GM19328 (cell line): ENCODE measurements around the gene ARMH2.

Source experiments
- ATAC-seq: cut with Tn5 transposase; IDR thresholded peaks from one replicate; pipeline ENCODE4 v1.9.1; 2021; ENCODE audit warnings: mild to moderate bottlenecking, moderate library complexity; ENCODE audit not compliant: unreplicated experiment

The ARMH2 gene

GRCh38 chr6:24821860-24822444, 23.2 kb upstream of the ARMH2 start:
- ATAC-seq, result no peak

GRCh38 chr6:24818346-24818745, 19.6 kb upstream of the ARMH2 start:
- ATAC-seq, result no peak

DNA sequence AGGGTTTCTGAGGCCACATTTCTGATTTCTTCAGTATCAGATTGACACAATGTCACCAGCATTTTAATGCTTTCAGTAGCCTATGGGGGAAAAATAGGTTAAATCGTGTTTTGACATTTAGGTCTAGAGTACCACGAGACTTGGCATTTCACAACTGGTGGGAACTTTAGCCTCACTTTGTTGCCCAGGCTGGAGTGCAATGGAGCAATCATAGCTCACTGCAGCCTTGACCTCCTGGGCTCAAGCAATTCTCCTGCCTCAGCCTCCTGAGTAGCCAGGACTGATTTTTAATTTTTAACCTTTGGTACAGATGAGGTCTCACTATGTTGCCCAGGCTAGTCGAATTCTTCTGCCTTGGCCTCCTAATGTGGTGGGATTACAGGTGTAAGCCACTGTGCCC, 11.0 kb upstream of the ARMH2 start:
- no peak for ATAC-seq

DNA sequence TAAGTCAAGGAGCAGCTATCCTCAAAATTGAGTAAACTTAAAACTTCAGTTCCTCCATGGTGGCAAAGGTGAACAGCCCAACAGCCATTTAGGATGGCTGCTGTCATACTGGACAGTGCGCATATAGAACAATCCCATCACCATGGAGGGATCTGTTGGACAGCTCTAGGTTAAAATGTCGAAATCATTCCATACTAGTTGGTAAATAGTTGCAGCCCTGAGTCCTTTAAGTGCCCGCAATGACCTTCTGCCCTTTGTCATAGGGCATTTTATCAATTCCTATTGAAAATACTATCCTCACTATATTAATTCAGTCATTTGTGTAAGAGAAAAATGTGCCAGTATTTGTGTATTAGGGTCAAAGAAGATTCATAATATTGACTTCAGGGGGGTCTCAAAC, 8.9 kb upstream of the ARMH2 start:
- ATAC-seq, result no peak

GRCh38 chr6:24802271-24803059, 3.7 kb upstream of the ARMH2 start:
- no peak for ATAC-seq

- ATAC-seq, result no peak
Measured at GRCh38 chr6:24799541-24799915, 811 bp upstream of the ARMH2 start.

GRCh38 chr6:24797596-24798216, 1.0 kb downstream of the ARMH2 start:
- ATAC-seq, result no peak

- ATAC-seq, result no peak
Measured at GRCh38 chr6:24796616-24797290, 2.0 kb downstream of the ARMH2 start.

DNA sequence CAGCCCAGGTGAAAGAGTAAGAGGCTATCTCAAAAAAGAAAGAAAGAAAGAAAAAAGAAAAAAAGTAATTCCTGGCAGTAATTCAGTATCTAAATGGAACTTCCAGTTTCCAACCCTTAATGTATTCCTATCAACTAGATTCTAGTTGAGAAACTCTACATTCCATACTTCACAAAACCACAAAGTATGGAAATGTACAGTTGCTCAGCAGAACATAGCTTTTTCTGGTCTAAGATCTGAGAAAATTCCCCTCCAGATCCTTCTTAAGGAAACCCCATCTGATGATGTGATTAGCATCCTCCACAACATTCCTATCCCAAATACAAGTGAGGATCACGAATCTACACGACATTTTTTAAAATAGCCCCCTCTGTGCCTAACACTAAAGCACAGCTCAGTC, 3.6 kb downstream of the ARMH2 start:
- ATAC-seq, result no peak

DNA sequence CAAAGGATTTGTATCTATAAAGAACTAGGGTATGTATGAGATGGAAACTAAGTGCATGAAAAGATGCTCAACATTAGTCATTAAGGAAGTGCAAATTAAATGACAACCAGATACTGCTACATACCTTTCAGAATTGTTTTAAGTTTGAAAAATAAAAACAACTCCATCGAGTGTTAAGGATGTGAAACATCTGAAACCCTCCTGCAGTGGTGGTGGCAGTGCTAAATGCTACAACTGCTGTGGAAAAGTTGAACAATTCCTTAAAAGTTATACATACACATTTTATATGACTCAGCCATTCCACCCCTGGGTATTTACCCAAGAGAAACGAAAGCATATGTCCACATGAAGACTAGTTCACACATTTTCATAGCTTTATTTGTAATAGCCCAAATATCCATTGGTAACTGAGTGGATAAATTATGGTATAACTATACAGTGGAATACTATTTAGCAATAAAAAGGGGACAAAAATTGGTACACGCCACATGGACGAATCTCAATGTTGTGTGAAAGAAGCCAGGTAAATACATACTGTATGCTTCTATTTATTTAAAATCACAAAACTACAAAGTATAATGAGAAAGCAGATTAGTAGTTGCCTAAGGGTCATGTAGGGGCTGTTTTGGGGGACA, 10.6 kb downstream of the ARMH2 start:
- no peak for ATAC-seq

DNA sequence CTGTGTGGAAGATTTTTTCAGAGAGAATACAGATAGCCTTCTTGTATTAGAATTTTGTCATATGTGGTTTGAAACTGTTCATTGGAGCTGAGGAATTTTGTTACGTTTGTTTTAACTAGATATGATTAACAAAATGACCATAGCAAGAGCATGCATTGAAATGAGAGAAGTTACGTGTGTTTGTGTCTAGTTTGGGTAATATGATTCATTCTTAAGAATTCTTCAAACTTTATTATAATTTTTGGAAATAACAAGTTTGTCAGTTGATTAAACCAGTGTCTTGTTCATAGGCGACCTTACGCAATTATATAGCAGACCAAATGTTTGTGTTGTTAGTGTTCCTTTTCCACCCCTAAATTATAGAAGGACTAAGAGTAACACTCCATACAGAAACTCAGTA, 18.5 kb downstream of the ARMH2 start:
- no peak for ATAC-seq

DNA sequence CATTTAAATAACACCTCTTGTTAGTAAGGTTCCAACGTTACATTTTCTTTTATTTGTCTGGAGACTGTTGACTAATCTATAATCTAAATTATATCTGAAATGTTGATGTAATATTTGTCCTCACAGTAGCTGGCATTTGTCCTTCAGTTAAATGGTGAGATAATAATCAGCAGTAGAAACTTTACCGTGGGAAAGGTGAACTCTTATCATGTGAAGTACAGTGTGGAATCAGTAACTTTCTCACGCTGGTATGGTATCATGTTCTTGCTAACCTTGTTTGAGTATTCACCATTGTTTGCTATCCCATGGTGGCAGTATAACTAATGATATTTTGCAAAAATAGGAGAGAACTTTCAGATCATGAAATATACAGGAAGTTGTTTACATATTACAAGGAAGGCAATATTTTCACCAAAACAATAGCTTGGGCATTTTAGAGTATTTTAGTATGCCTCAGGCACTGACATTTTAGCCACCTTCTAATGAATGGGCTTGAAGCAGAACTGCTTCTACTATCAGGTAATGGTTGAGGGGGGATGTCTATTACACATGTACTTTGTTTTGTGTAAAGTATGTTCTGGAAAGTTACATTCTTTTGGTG, 19.2 kb downstream of the ARMH2 start:
- ATAC-seq, result no peak

- ATAC-seq, result no peak
Measured at GRCh38 chr6:24778878-24779277, 19.8 kb downstream of the ARMH2 start.

DNA sequence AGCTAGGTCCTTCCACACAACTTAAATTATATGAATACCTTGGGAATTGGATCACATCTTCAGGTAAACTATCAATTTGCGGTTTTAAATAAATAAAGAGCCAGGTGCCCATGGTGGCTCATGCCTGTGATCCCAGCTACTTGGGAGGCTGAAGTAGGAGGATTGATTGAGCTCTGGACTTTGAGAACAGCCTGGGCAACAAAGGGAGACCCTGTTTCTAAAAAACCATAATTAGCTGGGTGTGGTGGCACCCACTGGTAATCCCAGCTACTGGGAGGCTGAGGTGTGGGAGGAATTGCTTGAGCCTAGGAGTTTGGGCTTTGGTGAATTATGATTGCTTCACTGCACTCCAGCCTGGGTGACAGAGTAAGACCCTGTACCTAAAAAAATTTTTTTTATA, 20.6 kb downstream of the ARMH2 start:
- ATAC-seq, result no peak

DNA sequence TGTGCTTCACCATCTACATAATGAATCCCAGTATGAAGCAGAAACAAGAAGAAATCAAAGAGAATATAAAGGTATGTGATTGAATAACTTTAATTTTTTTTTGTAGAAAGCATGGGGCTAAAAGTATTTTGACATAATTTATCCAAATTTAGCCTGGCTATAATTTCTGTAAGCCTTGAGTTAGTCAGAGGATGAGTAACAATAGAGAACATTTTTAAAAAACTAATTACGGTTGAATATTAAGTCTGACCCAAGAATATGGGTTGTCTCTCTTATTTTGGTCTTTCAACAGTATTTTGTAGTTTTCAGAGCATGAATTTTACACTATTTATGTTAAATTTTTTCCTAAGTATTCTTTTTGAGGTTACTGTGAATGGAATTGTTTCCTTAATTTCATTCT, 21.5 kb downstream of the ARMH2 start:
- ATAC-seq, result no peak

- no peak for ATAC-seq
Measured at GRCh38 chr6:24775520-24776058, 23.1 kb downstream of the ARMH2 start.

DNA sequence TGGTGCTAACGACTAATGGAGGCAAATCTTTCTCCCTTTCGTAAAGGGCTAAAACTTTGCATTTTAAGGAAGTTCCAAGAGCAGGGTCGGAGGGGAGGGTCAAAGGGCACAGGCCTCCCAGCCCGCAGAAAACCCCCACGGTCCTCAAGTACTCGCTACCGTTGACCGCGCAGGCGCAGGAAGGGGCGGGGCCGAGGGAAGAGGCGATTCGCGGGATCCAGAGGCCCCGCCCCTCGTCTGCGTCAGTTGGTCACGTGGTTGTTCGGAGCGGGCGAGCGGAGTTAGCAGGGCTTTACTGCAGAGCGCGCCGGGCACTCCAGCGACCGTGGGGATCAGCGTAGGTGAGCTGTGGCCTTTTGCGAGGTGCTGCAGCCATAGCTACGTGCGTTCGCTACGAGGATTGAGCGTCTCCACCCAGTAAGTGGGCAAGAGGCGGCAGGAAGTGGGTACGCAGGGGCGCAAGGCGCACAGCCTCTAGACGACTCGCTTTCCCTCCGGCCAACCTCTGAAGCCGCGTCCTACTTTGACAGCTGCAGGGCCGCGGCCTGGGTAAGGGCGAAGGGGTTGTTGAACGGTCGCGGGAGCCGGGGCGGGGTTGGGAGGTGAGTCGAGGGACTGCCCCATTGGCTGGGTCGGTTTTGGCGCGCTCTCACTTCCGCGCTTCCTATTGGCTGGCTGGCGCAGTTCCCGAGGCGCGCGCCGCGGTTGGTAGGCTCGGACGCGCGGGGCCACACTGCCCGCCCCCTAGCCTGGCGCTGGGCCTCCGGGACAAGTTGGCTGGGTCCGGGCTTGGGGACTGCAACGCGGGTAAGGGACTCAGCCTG, 23.8 kb downstream of the ARMH2 start, which contains the start of gene GMNN:
GMNN (plus strand) TSS at position 242 of the 824 bp plus-strand sequence. CDS start 2,310 bp downstream, outside the sequence.
- peak; percentile 95 for ATAC-seq

GRCh38 chr6:24768361-24768760, 30.4 kb downstream of the ARMH2 start:
- no peak for ATAC-seq

GRCh38 chr6:24766680-24767462, 31.8 kb downstream of the ARMH2 start:
- ATAC-seq, result no peak
